Testis (tissue), 2 donors: ENCODE data around the gene MTG2.

ENCODE experiments used
- CTCF ChIP-seq, 3 experiments: fragments of 450-650 bp in 2 of 3; fragments of 200-600 bp in 1 of 3; sonication (generic) in 1 of 3; IDR thresholded peaks; one replicate each; pipeline ENCODE4 v1.5.1; 2016 to 2019; ENCODE audit warnings: antibody characterized with exemption in 3 of 3, mild to moderate bottlenecking in 2 of 3, moderate library complexity in 1 of 3
- POLR2A ChIP-seq: fragments of 450-650 bp; IDR thresholded peaks from one replicate; pipeline ENCODE4 v1.6.1; 2017; ENCODE audit warnings: antibody characterized with exemption, mild to moderate bottlenecking, moderate library complexity

GRCh38 chr20:62240020-62240685, 57.3 kb downstream of the MTG2 start:
- no peak for TF ChIP-seq CTCF (IDR thresholded peaks at IDR 0.05)
- no peak for TF ChIP-seq POLR2A
